ENCODE results near the gene NT5DC4. TPM values are rescaled to one million over a fixed set of nuclear protein-coding genes. Genes with fewer than 3 reads are reported as not detected.

Gene NT5DC4
- polyA plus RNA-seq, 1 of the 3 experiments (the other 2 are of a cell fraction), result not detected

- no peak overlapping the region for H3K4me2 ChIP-seq
- CTCF ChIA-PET, result no interaction called here
These were observed 62.4 kb downstream of the NT5DC4 start for GRCh38 chr2:112783187-112783714.

GRCh38 chr2:112784199-112785189 lies 63.7 kb downstream of the NT5DC4 start, which contains the start of gene IL1A:
TSS of gene IL1A (minus strand) at chr2:112784493. CDS start at chr2:112783770, 723 bp downstream.
- Histone ChIP-seq H3K27ac (ENCODE audit: low read depth in 2 of 2, low read length in 1 of 2) (no peak within 1 kb of the TSS), H3F3A (replicated peaks; ENCODE audit: insufficient read depth) (no peaks in the 10 kb centered on the region), H3K9ac (no peak within 1 kb of the TSS), H3K9me3 (no peaks in the 10 kb centered on the region), H3K4me2 (peak within 1 kb of the TSS; percentile 20; the same call in 1 of the 2 replicates), H3K9me2 (no peaks in the 10 kb centered on the region), H4K20me1 (ENCODE audit: insufficient read depth) (no peaks in the 10 kb centered on the region), H3K4me3 (ENCODE audit: low read depth in 2 of 2, low read length in 1 of 2) (peak within 1 kb of the TSS in 1 of 2 experiments; percentile 9; a peak in 1 of 4 replicates), H3K36me3 (replicated peaks in 1 of 2; ENCODE audit: control insufficient read depth in 1 of 2, insufficient read depth in 2 of 2, low read length in 1 of 2) (no peaks in the 10 kb centered on the region), H3K4me1 (ENCODE audit: control insufficient read depth in 1 of 2, insufficient read depth in 2 of 2, low read depth in 1 of 2, low read length in 1 of 2) (no peaks in the 10 kb centered on the region), H3K79me2 (ENCODE audit: insufficient read depth) (no peaks in the 10 kb centered on the region), H2AFZ (ENCODE audit: low read depth) (no peak within 1 kb of the TSS), H3K27me3 (ENCODE audit: insufficient read depth) (no peaks in the 10 kb centered on the region)
- ChIA-PET CTCF (interaction anchor here (0.8 to 1.2 kb wide), 2 partner anchors 83 to 157 kb away, joined by 3 read pairs; no protein-coding TSS in a partner anchor), POLR2A (no interaction called here)
- TF ChIP-seq SIN3A (IDR thresholded peaks at IDR 0.05; ENCODE audit: borderline replicate concordance, low read depth, low read length) (no peak), SMC3 (IDR thresholded peaks at IDR 0.05; ENCODE audit: low read depth, low read length) (no peak), POLR2AphosphoS5 (IDR thresholded peaks at IDR 0.05; ENCODE audit: low read depth, low read length) (no peak), ELF1 (IDR thresholded peaks at IDR 0.05) (no peak), NRF1 (IDR thresholded peaks at IDR 0.05; ENCODE audit: low read depth, low read length) (no peak), JUND (IDR thresholded peaks at IDR 0.05) (no peak), FOXJ3 (CRISPR knock-in tag; IDR thresholded peaks at IDR 0.05) (no peak), FOSL2 (IDR thresholded peaks at IDR 0.05; ENCODE audit: borderline replicate concordance, low read depth) (no peak), CHD2 (IDR thresholded peaks at IDR 0.05; ENCODE audit: low read length, partially characterized antibody) (no peak)
- TF ChIP-seq, protein P1, sequence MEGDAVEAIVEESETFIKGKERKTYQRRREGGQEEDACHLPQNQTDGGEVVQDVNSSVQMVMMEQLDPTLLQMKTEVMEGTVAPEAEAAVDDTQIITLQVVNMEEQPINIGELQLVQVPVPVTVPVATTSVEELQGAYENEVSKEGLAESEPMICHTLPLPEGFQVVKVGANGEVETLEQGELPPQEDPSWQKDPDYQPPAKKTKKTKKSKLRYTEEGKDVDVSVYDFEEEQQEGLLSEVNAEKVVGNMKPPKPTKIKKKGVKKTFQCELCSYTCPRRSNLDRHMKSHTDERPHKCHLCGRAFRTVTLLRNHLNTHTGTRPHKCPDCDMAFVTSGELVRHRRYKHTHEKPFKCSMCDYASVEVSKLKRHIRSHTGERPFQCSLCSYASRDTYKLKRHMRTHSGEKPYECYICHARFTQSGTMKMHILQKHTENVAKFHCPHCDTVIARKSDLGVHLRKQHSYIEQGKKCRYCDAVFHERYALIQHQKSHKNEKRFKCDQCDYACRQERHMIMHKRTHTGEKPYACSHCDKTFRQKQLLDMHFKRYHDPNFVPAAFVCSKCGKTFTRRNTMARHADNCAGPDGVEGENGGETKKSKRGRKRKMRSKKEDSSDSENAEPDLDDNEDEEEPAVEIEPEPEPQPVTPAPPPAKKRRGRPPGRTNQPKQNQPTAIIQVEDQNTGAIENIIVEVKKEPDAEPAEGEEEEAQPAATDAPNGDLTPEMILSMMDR (IDR thresholded peaks at IDR 0.05), result no peak
- no peak for DNase-seq
- WGBS (ENCODE audit: low lambda C conversion rate), result 24% methylated on average over 13 of the region's 13 CpGs

More at GRCh38 chr2:112783187-112783714, 62.4 kb downstream of the NT5DC4 start:
- Histone ChIP-seq H3K9me2 (no peaks in the 10 kb centered on the region), H3K79me2 (ENCODE audit: insufficient read depth) (no peaks in the 10 kb centered on the region), H3K4me3 (ENCODE audit: low read depth in 2 of 2, low read length in 1 of 2) (no peak overlapping the region), H2AFZ (ENCODE audit: low read depth) (no peak overlapping the region), H3K36me3 (replicated peaks in 1 of 2; ENCODE audit: control insufficient read depth in 1 of 2, insufficient read depth in 2 of 2, low read length in 1 of 2) (no peaks in the 10 kb centered on the region), H3K4me1 (ENCODE audit: control insufficient read depth in 1 of 2, insufficient read depth in 2 of 2, low read depth in 1 of 2, low read length in 1 of 2) (no peaks in the 10 kb centered on the region), H3F3A (replicated peaks; ENCODE audit: insufficient read depth) (no peaks in the 10 kb centered on the region), H4K20me1 (ENCODE audit: insufficient read depth) (no peaks in the 10 kb centered on the region), H3K9me3 (no peaks in the 10 kb centered on the region), H3K9ac (no peak overlapping the region), H3K27ac (ENCODE audit: low read depth in 2 of 2, low read length in 1 of 2) (no peak overlapping the region), H3K27me3 (ENCODE audit: insufficient read depth) (no peaks in the 10 kb centered on the region)
- DNase-seq, result no peak
- POLR2A ChIA-PET, result interaction anchor here (0.7 kb wide), 1 partner anchor 647 kb away, joined by 3 read pairs; no protein-coding TSS in a partner anchor
- TF ChIP-seq RXRA (IDR thresholded peaks at IDR 0.05; ENCODE audit: borderline replicate concordance, low read depth) (no peak), POLR2AphosphoS5 (IDR thresholded peaks at IDR 0.05; ENCODE audit: low read depth, low read length) (no peak), RFX5 (IDR thresholded peaks at IDR 0.05; ENCODE audit: low read length) (no peak), GATA2 (CRISPR knock-in tag; IDR thresholded peaks at IDR 0.05) (no peak), USF2 (IDR thresholded peaks at IDR 0.05; ENCODE audit: borderline replicate concordance, low read depth, low read length) (no peak), USF1 (IDR thresholded peaks at IDR 0.05; ENCODE audit: borderline replicate concordance, low read depth) (no peak)
- TF ChIP-seq, protein P2, sequence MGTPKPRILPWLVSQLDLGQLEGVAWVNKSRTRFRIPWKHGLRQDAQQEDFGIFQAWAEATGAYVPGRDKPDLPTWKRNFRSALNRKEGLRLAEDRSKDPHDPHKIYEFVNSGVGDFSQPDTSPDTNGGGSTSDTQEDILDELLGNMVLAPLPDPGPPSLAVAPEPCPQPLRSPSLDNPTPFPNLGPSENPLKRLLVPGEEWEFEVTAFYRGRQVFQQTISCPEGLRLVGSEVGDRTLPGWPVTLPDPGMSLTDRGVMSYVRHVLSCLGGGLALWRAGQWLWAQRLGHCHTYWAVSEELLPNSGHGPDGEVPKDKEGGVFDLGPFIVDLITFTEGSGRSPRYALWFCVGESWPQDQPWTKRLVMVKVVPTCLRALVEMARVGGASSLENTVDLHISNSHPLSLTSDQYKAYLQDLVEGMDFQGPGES (IDR thresholded peaks at IDR 0.05; ENCODE audit: low read depth, low read length), result no peak
- 70% methylated on average over 3 of the region's 3 CpGs for WGBS (ENCODE audit: low lambda C conversion rate)
